GDM1 (cell line): ENCODE results near the gene APOBEC3F.
"Not testable (repeated sequence)": the region's sequence is repeated elsewhere in the genome, so short reads cannot be mapped to it uniquely, and the experiment has no call there.

Experiments used
- DNase-seq: peaks from one replicate; lab custom pipeline; 2025; lab: John Stamatoyannopoulos, UW

The APOBEC3F gene

DNA sequence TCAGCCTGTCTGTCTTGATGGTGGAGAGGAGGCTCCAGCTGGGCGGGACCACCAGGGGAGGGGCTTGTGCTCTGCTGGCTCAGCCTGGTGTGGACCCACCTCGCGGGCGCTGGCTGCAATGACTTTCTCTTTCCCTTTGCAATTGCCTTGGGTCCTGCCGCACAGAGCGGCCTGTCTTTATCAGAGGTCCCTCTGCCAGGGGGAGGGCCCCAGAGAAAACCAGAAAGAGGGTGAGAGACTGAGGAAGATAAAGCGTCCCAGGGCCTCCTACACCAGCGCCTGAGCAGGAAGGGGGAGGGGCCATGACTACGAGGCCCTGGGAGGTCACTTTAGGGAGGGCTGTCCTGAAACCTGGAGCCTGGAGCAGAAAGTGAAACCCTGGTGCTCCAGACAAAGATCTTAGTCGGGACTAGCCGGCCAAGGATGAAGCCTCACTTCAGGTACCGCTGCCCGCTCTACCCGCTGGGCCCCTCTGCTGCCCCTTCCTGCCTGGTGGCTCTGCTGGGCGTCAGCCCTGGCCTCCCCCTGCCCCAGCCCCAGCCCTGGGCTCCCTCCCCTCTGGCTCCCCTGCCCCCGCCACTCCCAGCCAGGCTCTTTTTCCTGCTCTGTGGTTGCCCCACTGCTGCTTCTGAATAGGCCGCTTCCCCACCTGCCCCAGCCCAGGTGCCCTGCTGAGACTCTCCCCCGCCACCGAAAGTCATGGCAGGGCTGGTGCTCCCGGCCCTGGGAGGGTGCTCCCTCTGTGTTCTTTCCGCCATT is at the start of gene APOBEC3F:
TSS of gene APOBEC3F (plus strand) at position 327 of the 759 bp plus-strand sequence. CDS start at position 424, 97 bp downstream.
- DNase-seq: peak; percentile 69

DNA sequence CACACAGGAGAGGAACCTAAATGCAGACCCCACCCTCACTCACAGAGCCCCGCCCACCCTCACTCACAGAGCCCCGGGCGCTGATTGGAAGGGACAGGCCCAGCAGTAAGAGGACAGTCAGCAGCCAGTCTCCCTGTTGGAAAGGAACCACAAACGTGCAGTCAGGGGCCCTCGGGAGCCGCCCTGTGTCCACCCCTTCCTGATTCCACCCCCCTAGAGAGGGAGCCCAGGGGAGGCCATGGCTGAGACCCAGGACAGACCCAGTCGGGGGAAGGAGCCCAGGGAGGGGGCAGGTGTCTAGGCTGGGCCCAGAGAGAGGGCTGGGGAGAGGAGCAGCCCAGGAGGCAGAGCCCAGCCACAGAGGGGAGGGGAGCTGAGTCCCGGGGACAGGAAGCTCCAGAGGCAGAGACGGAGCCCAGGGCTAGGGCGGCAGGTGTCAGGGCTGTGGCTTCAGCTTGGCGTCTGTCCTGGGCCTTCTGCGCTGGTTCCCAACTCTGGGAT is 47.7 kb upstream of the APOBEC3F start:
- DNase-seq: not testable (repeated sequence)

GRCh38 chr22:38996105-38996504 is 44.6 kb upstream of the APOBEC3F start:
- no peak for DNase-seq

DNA sequence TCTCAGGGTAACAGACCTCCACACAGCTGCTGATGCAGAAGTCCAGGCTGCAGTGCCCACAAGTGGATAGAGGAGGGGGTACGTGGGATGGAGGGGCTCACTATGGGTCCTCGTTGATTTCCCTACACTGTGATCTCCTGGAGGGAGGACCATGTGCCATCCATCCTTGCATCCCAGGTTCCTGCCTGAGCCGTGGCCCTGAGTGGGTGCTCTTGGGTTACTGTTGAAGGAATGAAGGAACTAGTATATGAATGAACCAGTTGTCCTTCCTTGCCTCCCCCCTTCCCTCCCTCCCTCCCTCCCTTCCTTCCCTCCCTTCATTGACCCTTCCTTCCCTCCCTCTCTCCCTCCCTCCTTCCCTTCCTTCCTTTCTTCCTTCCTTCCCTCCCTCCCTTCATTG is 43.1 kb upstream of the APOBEC3F start:
- no peak for DNase-seq

DNA sequence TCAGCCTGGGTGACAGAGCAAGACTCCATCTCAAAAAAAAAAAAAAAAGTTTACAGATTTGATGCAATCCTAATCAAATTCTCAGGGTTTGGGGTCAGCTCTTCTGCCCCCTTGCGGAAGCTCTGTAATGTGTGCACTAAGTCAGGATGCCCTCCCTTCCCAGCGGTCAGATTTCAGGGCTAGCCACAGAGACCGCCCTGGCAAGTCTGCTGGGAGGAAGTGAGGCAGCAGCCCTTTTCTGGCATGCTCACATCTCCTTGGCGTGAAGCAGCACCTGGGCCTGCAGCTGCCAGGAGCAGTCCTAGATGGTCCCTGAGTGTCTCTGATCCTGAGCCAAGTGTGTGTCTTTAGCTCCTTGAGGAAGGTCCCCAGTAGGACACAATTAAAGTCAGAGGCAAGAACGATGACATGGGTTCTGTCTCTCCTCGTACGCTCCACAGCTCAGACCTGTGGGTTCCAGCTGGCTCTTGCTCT is 37.5 kb upstream of the APOBEC3F start:
- peak; percentile 74 for DNase-seq

DNA sequence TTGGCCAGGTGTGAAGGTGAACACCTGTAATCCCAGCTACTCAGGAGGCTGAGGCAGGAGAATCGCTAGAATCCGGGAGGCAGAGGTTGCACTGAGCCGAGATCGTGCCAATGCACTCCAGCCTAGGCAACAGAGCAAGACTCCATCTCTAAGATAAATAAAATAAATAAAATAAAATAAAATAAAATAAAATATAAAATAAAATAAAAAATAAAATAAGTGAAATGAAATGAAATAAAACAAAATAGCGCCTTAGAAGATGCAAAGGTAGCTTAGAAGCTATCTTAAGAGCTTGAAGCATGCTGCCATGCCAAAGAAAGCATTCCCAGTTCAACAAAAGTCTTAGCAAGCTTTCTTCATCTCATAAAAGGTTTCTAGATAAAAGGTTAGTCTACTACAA is 33.5 kb upstream of the APOBEC3F start:
- no peak for DNase-seq

DNA sequence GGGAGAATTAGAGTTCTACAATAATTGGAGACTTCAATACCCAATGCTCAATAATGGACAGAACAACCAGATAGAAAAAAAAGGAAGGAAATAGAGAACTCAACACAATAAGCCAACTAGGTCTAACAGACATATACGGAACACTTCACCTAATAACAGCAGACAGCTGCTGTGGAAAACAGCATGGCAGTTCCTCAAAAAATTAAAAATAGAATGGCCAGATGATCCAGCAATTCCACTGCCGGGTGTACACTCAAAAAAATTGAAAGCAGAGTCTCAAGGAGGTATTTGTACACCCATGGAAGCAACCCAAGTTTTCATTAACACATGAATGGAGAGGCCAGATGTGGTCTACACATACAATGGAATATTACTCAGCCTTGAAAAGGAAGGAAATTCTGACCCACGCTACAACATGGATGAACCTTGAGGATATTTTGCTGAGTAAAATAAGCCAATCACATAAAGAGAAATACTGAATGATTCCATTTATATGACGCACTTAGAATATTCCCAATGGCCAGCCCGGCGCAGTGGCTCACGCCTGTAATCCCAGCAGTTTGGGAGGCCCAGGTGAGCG is 32.3 kb upstream of the APOBEC3F start:
- DNase-seq: not testable (repeated sequence)

DNA sequence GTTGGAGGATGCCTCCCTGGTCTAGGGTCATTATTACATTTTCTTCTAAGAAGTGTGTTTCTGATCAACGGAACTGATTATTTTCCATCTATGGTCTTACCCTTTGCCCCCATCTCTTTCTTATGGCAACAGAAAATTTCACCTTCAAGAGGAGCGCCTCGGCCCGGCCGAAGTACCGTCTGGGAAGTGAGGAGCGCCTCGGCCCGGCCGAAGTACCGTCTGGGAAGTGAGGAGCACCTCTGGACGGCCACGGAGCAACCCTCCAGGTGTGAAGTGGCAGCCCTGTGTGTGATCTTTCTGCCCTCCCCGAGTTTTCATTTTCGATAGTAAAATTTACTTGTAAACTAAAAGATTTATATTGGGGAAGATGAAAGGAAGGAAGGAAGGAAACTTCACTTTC is 29.7 kb upstream of the APOBEC3F start:
- no peak for DNase-seq

- DNase-seq: no peak
Measured at GRCh38 chr22:39012533-39013511, 27.8 kb upstream of the APOBEC3F start.

DNA sequence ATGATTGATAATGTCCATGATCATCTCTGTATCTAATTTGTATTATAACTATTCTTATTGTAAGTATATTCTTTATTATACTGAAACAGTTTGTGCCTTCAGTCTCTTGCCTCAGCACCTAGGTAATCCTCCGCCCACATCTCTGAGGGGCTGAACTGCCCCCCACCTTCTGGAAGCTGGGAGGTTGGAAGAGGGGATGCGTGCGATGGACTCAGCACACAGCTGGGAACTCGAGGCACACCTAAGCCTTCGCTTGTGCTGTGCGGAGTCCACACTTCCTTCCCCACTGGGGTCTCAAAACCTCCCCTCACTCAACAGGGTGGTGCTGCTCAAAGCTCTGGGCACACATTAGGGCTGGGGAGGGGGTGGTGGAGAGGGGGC is 27.1 kb upstream of the APOBEC3F start:
- not testable (repeated sequence) for DNase-seq

GRCh38 chr22:39013942-39014722 is 26.5 kb upstream of the APOBEC3F start, which contains the start of gene APOBEC3C:
TSS of gene APOBEC3C (plus strand) at chr22:39014257. CDS start at chr22:39014363, 106 bp downstream.
- peak; percentile 72 for DNase-seq

- not testable (repeated sequence) for DNase-seq
Measured at GRCh38 chr22:39014723-39015121, 25.9 kb upstream of the APOBEC3F start.

GRCh38 chr22:39016592-39016991 is 24.1 kb upstream of the APOBEC3F start:
- DNase-seq: no peak

DNA sequence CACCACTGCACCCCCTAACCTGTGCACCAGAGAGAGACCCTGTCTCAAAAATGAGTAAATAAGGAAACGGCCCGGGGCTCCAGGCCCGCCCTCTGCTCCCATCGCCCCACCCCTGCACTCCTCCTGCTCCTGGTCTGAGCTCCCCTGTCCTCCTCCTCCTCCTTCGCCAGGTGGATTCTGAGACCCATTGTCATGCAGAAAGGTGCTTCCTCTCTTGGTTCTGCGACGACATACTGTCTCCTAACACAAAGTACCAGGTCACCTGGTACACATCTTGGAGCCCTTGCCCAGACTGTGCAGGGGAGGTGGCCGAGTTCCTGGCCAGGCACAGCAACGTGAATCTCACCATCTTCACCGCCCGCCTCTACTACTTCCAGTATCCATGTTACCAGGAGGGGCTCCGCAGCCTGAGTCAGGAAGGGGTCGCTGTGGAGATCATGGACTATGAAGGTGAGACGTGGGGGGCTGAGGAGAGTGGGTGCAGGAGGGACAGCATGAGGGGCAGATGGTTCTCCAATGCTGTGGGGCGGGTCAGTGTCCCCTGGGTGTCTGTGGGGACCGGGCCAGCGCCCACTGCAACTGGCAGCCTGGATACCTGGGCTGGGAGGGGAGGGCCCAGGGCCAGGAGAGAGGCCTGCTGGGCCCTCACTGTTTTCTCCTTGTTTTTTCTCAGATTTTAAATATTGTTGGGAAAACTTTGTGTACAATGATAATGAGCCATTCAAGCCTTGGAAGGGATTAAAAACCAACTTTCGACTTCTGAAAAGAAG is 22.9 kb upstream of the APOBEC3F start:
- no peak for DNase-seq

GRCh38 chr22:39020021-39020651 is 20.5 kb upstream of the APOBEC3F start:
- DNase-seq: not testable (repeated sequence)

GRCh38 chr22:39021552-39022250 is 19.0 kb upstream of the APOBEC3F start:
- no peak for DNase-seq

DNA sequence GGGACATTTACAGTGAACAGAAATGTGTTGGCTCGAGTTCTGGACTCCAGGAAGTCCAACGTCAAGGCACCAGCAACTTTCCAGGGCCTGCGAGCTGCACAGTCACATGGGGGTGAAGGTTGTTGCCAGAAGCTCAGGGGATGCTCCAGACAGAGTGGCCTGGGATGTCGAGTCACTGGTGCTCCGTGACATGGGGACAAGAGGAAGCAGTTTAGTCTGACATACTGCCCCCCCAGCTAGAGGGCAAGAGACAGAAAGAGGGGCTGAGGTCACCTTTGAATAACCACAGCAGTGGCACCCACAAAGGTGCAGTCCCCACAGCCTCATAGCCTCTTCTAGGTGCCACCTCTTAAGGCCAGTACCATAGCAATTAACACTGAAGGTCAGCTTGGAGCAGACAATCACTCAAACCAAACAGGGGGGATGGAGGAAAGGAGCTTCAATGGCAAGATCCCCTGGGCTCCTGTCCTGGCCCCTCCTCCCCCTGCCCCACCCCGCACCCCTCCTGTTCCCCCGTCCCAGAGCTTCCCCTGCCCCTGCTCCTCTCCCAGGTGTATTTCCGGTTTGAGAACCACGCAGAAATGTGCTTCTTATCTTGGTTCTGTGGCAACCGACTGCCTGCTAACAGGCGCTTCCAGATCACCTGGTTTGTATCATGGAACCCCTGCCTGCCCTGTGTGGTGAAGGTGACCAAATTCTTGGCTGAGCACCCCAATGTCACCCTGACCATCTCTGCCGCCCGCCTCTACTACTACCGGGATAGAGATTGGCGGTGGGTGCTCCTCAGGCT is 15.9 kb upstream of the APOBEC3F start:
- DNase-seq: no peak

- DNase-seq: no peak
Measured at GRCh38 chr22:39026509-39027150, 14.0 kb upstream of the APOBEC3F start.
